ENCODE results near the gene SRP9.

SRP9 gene

GRCh38 chr1:225746361-225747179 is 31.1 kb upstream of the SRP9 start:
- peaks cover 3% of the 10 kb centered on the region for H3K27me3 ChIP-seq (ENCODE audit: control insufficient read depth, insufficient read depth, low read length)
- H3K36me3 ChIP-seq (ENCODE audit: insufficient read depth, low read length): no peaks in the 10 kb centered on the region
- H3K4me3 ChIP-seq (ENCODE audit: low read length): peak overlapping the region; percentile 67

GRCh38 chr1:225747566-225747965 is 30.1 kb upstream of the SRP9 start:
- Histone ChIP-seq H3K9me3 (replicated peaks; ENCODE audit: low read length) (no peaks in the 10 kb centered on the region), H3K27me3 (ENCODE audit: control insufficient read depth, insufficient read depth, low read length) (peaks cover 4% of the 10 kb centered on the region), H3K4me1 (ENCODE audit: control insufficient read depth, insufficient read depth, low read length) (peaks cover 30% of the 10 kb centered on the region), H3K36me3 (ENCODE audit: insufficient read depth, low read length) (no peaks in the 10 kb centered on the region), H3K9ac (ENCODE audit: low read depth, low read length) (no peak overlapping the region), H3K4me3 (ENCODE audit: low read length) (no peak overlapping the region), H3K4me2 (ENCODE audit: low read length) (no peak overlapping the region)

More at GRCh38 chr1:225746361-225747179, 31.1 kb upstream of the SRP9 start:
- Histone ChIP-seq H3K9ac (ENCODE audit: low read depth, low read length) (peak overlapping the region; percentile 77), H3K4me2 (ENCODE audit: low read length) (peak overlapping the region; percentile 89), H3K4me1 (ENCODE audit: control insufficient read depth, insufficient read depth, low read length) (peaks cover 30% of the 10 kb centered on the region), H3K9me3 (replicated peaks; ENCODE audit: low read length) (no peaks in the 10 kb centered on the region)

GRCh38 chr1:225748529-225748928 is 29.1 kb upstream of the SRP9 start:
- Histone ChIP-seq H3K9ac (ENCODE audit: low read depth, low read length) (no peak overlapping the region), H3K27me3 (ENCODE audit: control insufficient read depth, insufficient read depth, low read length) (peaks cover 4% of the 10 kb centered on the region), H3K4me3 (ENCODE audit: low read length) (no peak overlapping the region), H3K4me2 (ENCODE audit: low read length) (no peak overlapping the region), H3K36me3 (ENCODE audit: insufficient read depth, low read length) (no peaks in the 10 kb centered on the region), H3K4me1 (ENCODE audit: control insufficient read depth, insufficient read depth, low read length) (peaks cover 30% of the 10 kb centered on the region), H3K9me3 (replicated peaks; ENCODE audit: low read length) (no peaks in the 10 kb centered on the region)

GRCh38 chr1:225749706-225750105 is 27.9 kb upstream of the SRP9 start:
- H3K4me1 ChIP-seq (ENCODE audit: control insufficient read depth, insufficient read depth, low read length): peaks cover 31% of the 10 kb centered on the region
- H3K4me2 ChIP-seq (ENCODE audit: low read length): no peak overlapping the region
- no peaks in the 10 kb centered on the region for H3K36me3 ChIP-seq (ENCODE audit: insufficient read depth, low read length)
- no peak overlapping the region for H3K4me3 ChIP-seq (ENCODE audit: low read length)
- H3K9me3 ChIP-seq (replicated peaks; ENCODE audit: low read length): no peaks in the 10 kb centered on the region
- no peak overlapping the region for H3K9ac ChIP-seq (ENCODE audit: low read depth, low read length)
- H3K27me3 ChIP-seq (ENCODE audit: control insufficient read depth, insufficient read depth, low read length): peaks cover 4% of the 10 kb centered on the region

GRCh38 chr1:225750420-225750819 is 27.2 kb upstream of the SRP9 start:
- Histone ChIP-seq H3K4me2 (ENCODE audit: low read length) (no peak overlapping the region), H3K4me1 (ENCODE audit: control insufficient read depth, insufficient read depth, low read length) (peaks cover 38% of the 10 kb centered on the region), H3K36me3 (ENCODE audit: insufficient read depth, low read length) (no peaks in the 10 kb centered on the region), H3K4me3 (ENCODE audit: low read length) (no peak overlapping the region), H3K9me3 (replicated peaks; ENCODE audit: low read length) (no peaks in the 10 kb centered on the region), H3K9ac (ENCODE audit: low read depth, low read length) (no peak overlapping the region), H3K27me3 (ENCODE audit: control insufficient read depth, insufficient read depth, low read length) (peaks cover 4% of the 10 kb centered on the region)

GRCh38 chr1:225750875-225751824 is 26.5 kb upstream of the SRP9 start:
- H3K9me3 ChIP-seq (replicated peaks; ENCODE audit: low read length): no peaks in the 10 kb centered on the region
- no peak overlapping the region for H3K4me2 ChIP-seq (ENCODE audit: low read length)
- H3K4me1 ChIP-seq (ENCODE audit: control insufficient read depth, insufficient read depth, low read length): peaks cover 45% of the 10 kb centered on the region
- peaks cover 4% of the 10 kb centered on the region for H3K27me3 ChIP-seq (ENCODE audit: control insufficient read depth, insufficient read depth, low read length)
- no peaks in the 10 kb centered on the region for H3K36me3 ChIP-seq (ENCODE audit: insufficient read depth, low read length)
- no peak overlapping the region for H3K9ac ChIP-seq (ENCODE audit: low read depth, low read length)
- H3K4me3 ChIP-seq (ENCODE audit: low read length): no peak overlapping the region

- Histone ChIP-seq H3K9ac (ENCODE audit: low read depth, low read length) (no peak overlapping the region), H3K4me2 (ENCODE audit: low read length) (no peak overlapping the region), H3K9me3 (replicated peaks; ENCODE audit: low read length) (no peaks in the 10 kb centered on the region), H3K4me3 (ENCODE audit: low read length) (no peak overlapping the region), H3K36me3 (ENCODE audit: insufficient read depth, low read length) (no peaks in the 10 kb centered on the region), H3K4me1 (ENCODE audit: control insufficient read depth, insufficient read depth, low read length) (peaks cover 40% of the 10 kb centered on the region), H3K27me3 (ENCODE audit: control insufficient read depth, insufficient read depth, low read length) (peaks cover 4% of the 10 kb centered on the region)
Measured at GRCh38 chr1:225752245-225752644, 25.4 kb upstream of the SRP9 start.

GRCh38 chr1:225754940-225755641 is 22.5 kb upstream of the SRP9 start:
- no peaks in the 10 kb centered on the region for H3K9me3 ChIP-seq (replicated peaks; ENCODE audit: low read length)
- no peak overlapping the region for H3K4me3 ChIP-seq (ENCODE audit: low read length)
- no peaks in the 10 kb centered on the region for H3K36me3 ChIP-seq (ENCODE audit: insufficient read depth, low read length)
- peaks cover 34% of the 10 kb centered on the region for H3K4me1 ChIP-seq (ENCODE audit: control insufficient read depth, insufficient read depth, low read length)
- H3K4me2 ChIP-seq (ENCODE audit: low read length): peak overlapping the region; percentile 45
- peak overlapping the region; percentile 10 for H3K9ac ChIP-seq (ENCODE audit: low read depth, low read length)
- H3K27me3 ChIP-seq (ENCODE audit: control insufficient read depth, insufficient read depth, low read length): peaks cover 4% of the 10 kb centered on the region

- Histone ChIP-seq H3K4me3 (ENCODE audit: low read length) (no peak overlapping the region), H3K4me1 (ENCODE audit: control insufficient read depth, insufficient read depth, low read length) (peaks cover 28% of the 10 kb centered on the region), H3K27me3 (ENCODE audit: control insufficient read depth, insufficient read depth, low read length) (peaks cover 4% of the 10 kb centered on the region), H3K36me3 (ENCODE audit: insufficient read depth, low read length) (no peaks in the 10 kb centered on the region), H3K9ac (ENCODE audit: low read depth, low read length) (peak overlapping the region; percentile 55), H3K9me3 (replicated peaks; ENCODE audit: low read length) (no peaks in the 10 kb centered on the region), H3K4me2 (ENCODE audit: low read length) (peak overlapping the region; percentile 33)
Measured at GRCh38 chr1:225755671-225756319, 21.8 kb upstream of the SRP9 start.

GRCh38 chr1:225757927-225758656 is 19.5 kb upstream of the SRP9 start:
- Histone ChIP-seq H3K4me3 (ENCODE audit: low read length) (no peak overlapping the region), H3K4me1 (ENCODE audit: control insufficient read depth, insufficient read depth, low read length) (peaks cover 33% of the 10 kb centered on the region), H3K9me3 (replicated peaks; ENCODE audit: low read length) (no peaks in the 10 kb centered on the region)

More at GRCh38 chr1:225757927-225758656, 19.5 kb upstream of the SRP9 start:
- Histone ChIP-seq H3K27me3 (ENCODE audit: control insufficient read depth, insufficient read depth, low read length) (no peaks in the 10 kb centered on the region), H3K9ac (ENCODE audit: low read depth, low read length) (no peak overlapping the region), H3K36me3 (ENCODE audit: insufficient read depth, low read length) (no peaks in the 10 kb centered on the region), H3K4me2 (ENCODE audit: low read length) (no peak overlapping the region)

Data from skeletal muscle satellite cell (primary cell).